Effector memory CD4-positive, alpha-beta T cell (primary cell): ENCODE results near the gene ACAP1.
"Not testable (repeated sequence)": the region's sequence is repeated elsewhere in the genome, so short reads cannot be mapped to it uniquely, and the experiment has no call there.

Experiments
- DNase-seq, 3 donors: peaks; one replicate each; pipeline ENCODE4 v3.0.0-alpha.2; 2020
- H3K27ac ChIP-seq: 2 replicates; pipeline ENCODE4 v1.7.0; 2013; ENCODE audit warnings: mild to moderate bottlenecking, low read length, moderate library complexity; ENCODE audit not compliant: insufficient read depth, poor library complexity, severe bottlenecking
- H3K27me3 ChIP-seq: replicated peaks from 2 replicates; pipeline ENCODE4 v1.7.0; 2013; ENCODE audit warnings: mild to moderate bottlenecking, low read length; ENCODE audit not compliant: insufficient read depth, control insufficient read depth, poor library complexity, severe bottlenecking
- H3K36me3 ChIP-seq: 2 replicates; pipeline ENCODE4 v1.7.0; 2013; ENCODE audit warnings: mild to moderate bottlenecking, low read length, moderate library complexity; ENCODE audit not compliant: control insufficient read depth, insufficient read depth
- H3K4me1 ChIP-seq: 2 replicates; pipeline ENCODE4 v1.7.0; 2013; ENCODE audit warnings: low read length, mild to moderate bottlenecking; ENCODE audit not compliant: control insufficient read depth, insufficient read depth, poor library complexity, severe bottlenecking
- H3K4me3 ChIP-seq: 2 replicates; pipeline ENCODE4 v1.7.0; 2013; ENCODE audit warnings: low read length, low read depth, mild to moderate bottlenecking; ENCODE audit not compliant: insufficient read depth, poor library complexity, severe bottlenecking
- H3K9me3 ChIP-seq: 2 replicates; pipeline ENCODE4 v1.7.0; 2013; ENCODE audit warnings: mild to moderate bottlenecking, low read length, moderate library complexity; ENCODE audit not compliant: control insufficient read depth

The ACAP1 gene

GRCh38 chr17:7355053-7355452 is 18.7 kb downstream of the ACAP1 start, which contains the start of gene TMEM95:
Gene TMEM95 (plus strand): TSS chr17:7355156. CDS start chr17:7355205, 49 bp downstream.
- no peak within 1 kb of the TSS for H3K4me3 ChIP-seq
- no peak for DNase-seq
- H3K27ac ChIP-seq, result no peak within 1 kb of the TSS
- no peaks in the 10 kb centered on the region for H3K9me3 ChIP-seq
- H3K4me1 ChIP-seq, result peaks cover 28% of the 10 kb centered on the region
- H3K27me3 ChIP-seq, result no peaks in the 10 kb centered on the region
- no peaks in the 10 kb centered on the region for H3K36me3 ChIP-seq

- no peaks in the 10 kb centered on the region for H3K27me3 ChIP-seq
- H3K4me1 ChIP-seq, result peaks cover 25% of the 10 kb centered on the region
- H3K36me3 ChIP-seq, result no peaks in the 10 kb centered on the region
- H3K9me3 ChIP-seq, result no peaks in the 10 kb centered on the region
- H3K27ac ChIP-seq, result no peak overlapping the region
- no peak for DNase-seq
- no peak overlapping the region for H3K4me3 ChIP-seq
Observed at GRCh38 chr17:7355573-7355972, 19.2 kb downstream of the ACAP1 start.

GRCh38 chr17:7356072-7356549 is 19.8 kb downstream of the ACAP1 start:
- Histone ChIP-seq H3K27ac (no peak overlapping the region), H3K27me3 (no peaks in the 10 kb centered on the region), H3K9me3 (no peaks in the 10 kb centered on the region), H3K36me3 (no peaks in the 10 kb centered on the region), H3K4me3 (no peak overlapping the region), H3K4me1 (peaks cover 19% of the 10 kb centered on the region)
- DNase-seq, result peak; percentile 63 to 73 (median 64)

GRCh38 chr17:7356756-7357155 is 20.4 kb downstream of the ACAP1 start:
- Histone ChIP-seq H3K9me3 (no peaks in the 10 kb centered on the region), H3K4me3 (no peak overlapping the region), H3K27ac (no peak overlapping the region), H3K4me1 (peaks cover 17% of the 10 kb centered on the region), H3K36me3 (no peaks in the 10 kb centered on the region), H3K27me3 (no peaks in the 10 kb centered on the region)
- no peak for DNase-seq

- Histone ChIP-seq H3K9me3 (no peaks in the 10 kb centered on the region), H3K27me3 (no peaks in the 10 kb centered on the region), H3K4me1 (peaks cover 12% of the 10 kb centered on the region), H3K27ac (no peak overlapping the region), H3K4me3 (no peak overlapping the region), H3K36me3 (no peaks in the 10 kb centered on the region)
- no peak for DNase-seq
Observed at GRCh38 chr17:7357381-7357780, 21.1 kb downstream of the ACAP1 start.

GRCh38 chr17:7361906-7362305 is 25.6 kb downstream of the ACAP1 start:
- H3K27me3 ChIP-seq, result no peaks in the 10 kb centered on the region
- no peaks in the 10 kb centered on the region for H3K9me3 ChIP-seq
- no peaks in the 10 kb centered on the region for H3K36me3 ChIP-seq
- H3K4me1 ChIP-seq, result no peaks in the 10 kb centered on the region
- DNase-seq, result no peak
- H3K27ac ChIP-seq, result no peak overlapping the region
- H3K4me3 ChIP-seq, result no peak overlapping the region

- H3K27me3 ChIP-seq, result no peaks in the 10 kb centered on the region
- H3K36me3 ChIP-seq, result no peaks in the 10 kb centered on the region
- H3K9me3 ChIP-seq, result no peaks in the 10 kb centered on the region
- no peaks in the 10 kb centered on the region for H3K4me1 ChIP-seq
- H3K27ac ChIP-seq, result no peak overlapping the region
- no peak for DNase-seq
- H3K4me3 ChIP-seq, result no peak overlapping the region
Observed at GRCh38 chr17:7363311-7363710, 27.0 kb downstream of the ACAP1 start.

GRCh38 chr17:7365963-7366362 is 29.6 kb downstream of the ACAP1 start:
- H3K4me3 ChIP-seq, H3K36me3 ChIP-seq, H3K27me3 ChIP-seq, H3K4me1 ChIP-seq, DNase-seq, H3K27ac ChIP-seq, H3K9me3 ChIP-seq: not testable (repeated sequence)

GRCh38 chr17:7367083-7367482 is 30.8 kb downstream of the ACAP1 start:
- H3K27ac ChIP-seq, result no peak overlapping the region
- H3K36me3 ChIP-seq, result no peaks in the 10 kb centered on the region
- H3K27me3 ChIP-seq, result no peaks in the 10 kb centered on the region
- no peaks in the 10 kb centered on the region for H3K4me1 ChIP-seq
- no peak for DNase-seq
- H3K9me3 ChIP-seq, result no peaks in the 10 kb centered on the region
- no peak overlapping the region for H3K4me3 ChIP-seq

GRCh38 chr17:7367918-7368598 is 31.7 kb downstream of the ACAP1 start:
- Histone ChIP-seq H3K27ac (no peak overlapping the region), H3K9me3 (no peaks in the 10 kb centered on the region), H3K4me1 (no peaks in the 10 kb centered on the region), H3K27me3 (no peaks in the 10 kb centered on the region), H3K4me3 (no peak overlapping the region), H3K36me3 (no peaks in the 10 kb centered on the region)
- no peak for DNase-seq
